HG03095 (cell line): Measurements from ENCODE around the gene CEP44.
"Not testable (repeated sequence)": the region's sequence is repeated elsewhere in the genome, so short reads cannot be mapped to it uniquely, and the experiment has no call there.

ENCODE experiments used
- ATAC-seq: cut with Tn5 transposase; IDR thresholded peaks from one replicate; pipeline ENCODE4 v1.9.1; 2021; ENCODE audit warnings: moderate library complexity; ENCODE audit not compliant: unreplicated experiment

CEP44 gene

DNA sequence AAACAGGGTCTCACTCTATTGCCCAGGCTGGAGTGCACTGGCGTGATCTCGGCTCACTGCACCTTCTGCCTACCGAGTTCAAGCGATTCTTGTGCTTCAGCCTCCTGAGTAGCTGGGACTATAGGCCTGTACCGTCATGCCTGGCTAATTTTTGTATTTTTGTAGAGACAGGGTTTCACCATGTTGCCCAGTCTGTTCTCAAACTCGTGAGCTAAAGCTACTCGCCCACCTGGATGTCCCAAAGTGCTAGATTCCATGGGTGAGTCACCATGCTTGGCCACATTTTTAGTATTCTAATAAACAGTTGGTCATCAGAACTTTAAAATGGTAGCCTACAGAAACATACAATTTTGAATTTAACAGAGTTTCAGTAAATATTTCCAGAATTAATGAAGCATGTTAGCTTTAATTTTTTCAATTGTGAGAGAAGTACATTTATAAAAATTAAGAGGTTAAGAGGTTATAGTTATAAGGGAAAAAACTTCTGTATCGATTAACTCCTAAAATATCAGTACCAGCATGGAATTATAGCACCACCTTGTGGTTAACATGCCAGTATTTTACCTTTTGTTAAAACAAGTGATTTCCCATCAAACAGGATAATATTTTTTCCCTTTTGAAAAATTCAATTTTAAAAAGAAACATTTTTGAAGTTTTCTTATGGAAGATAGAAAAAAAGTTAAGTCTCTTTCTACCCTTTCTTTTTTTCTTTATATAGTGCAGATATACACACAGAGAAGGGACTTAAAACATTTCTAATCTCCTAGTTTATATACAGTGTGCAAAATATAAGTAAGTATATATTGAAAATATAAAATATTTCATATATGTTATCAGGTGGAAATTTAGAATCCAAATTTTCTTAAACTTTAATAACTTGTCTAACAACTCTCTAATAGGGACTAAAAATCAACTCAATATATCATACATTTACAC lies 35.4 kb downstream of the CEP44 start:
- no peak for ATAC-seq

GRCh38 chr4:174320494-174321199 lies 36.9 kb downstream of the CEP44 start:
- ATAC-seq, result no peak

DNA sequence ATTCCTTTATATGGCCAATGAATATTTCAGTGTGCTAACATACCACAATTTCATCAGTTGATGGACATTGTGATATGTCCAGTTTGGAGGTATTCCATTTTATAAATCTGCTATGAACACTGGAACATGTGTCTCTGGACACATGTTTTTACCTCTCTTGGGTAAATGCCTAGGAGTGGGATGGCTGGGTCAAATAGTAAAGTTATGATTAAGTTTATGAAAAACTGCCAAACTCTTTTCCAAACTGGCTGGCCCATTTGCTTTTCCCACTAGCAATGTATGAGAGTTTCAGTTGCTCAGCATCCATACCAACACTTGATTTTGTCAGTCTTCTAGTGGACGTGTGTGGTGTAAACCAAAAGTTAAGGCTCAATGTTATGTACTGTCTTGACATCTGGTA lies 40.5 kb downstream of the CEP44 start:
- no peak for ATAC-seq

- ATAC-seq, result no peak
These were observed 41.0 kb downstream of the CEP44 start for GRCh38 chr4:174324725-174325124.

GRCh38 chr4:174332741-174333493 lies 49.2 kb downstream of the CEP44 start:
- ATAC-seq, result no peak

- peak; percentile 99 for ATAC-seq
These were observed 50.9 kb downstream of the CEP44 start for GRCh38 chr4:174334628-174335027.

- ATAC-seq, result no peak
These were observed 57.0 kb downstream of the CEP44 start for GRCh38 chr4:174340714-174341113.

- ATAC-seq, result no peak
These were observed 65.4 kb downstream of the CEP44 start for GRCh38 chr4:174349156-174349555.

- ATAC-seq, result no peak
These were observed 68.5 kb downstream of the CEP44 start for GRCh38 chr4:174352061-174352819.

- no peak for ATAC-seq
These were observed 73.6 kb downstream of the CEP44 start for GRCh38 chr4:174357321-174357720.

GRCh38 chr4:174358410-174358809 lies 74.7 kb downstream of the CEP44 start:
- ATAC-seq, result peak; percentile 47

GRCh38 chr4:174358829-174359228 lies 75.1 kb downstream of the CEP44 start:
- peak; percentile 99 for ATAC-seq

DNA sequence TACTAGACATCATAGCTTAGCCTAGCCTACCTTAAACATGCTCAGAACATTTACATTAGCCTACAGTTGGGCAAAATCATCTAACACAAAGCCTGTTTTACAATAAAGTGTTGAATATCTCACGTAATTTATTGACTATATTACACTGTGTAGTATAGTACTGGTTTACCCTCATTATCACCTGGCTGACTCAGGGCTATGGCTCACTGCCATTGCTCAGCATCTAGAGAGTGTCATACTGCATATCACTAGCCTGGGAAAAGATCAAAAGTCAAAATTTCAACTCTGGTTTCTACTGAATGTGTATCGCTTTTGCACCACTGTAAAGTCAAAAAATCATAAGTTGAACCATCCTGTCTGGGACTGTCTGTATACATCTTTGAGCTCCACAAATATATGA lies 78.6 kb downstream of the CEP44 start:
- ATAC-seq, result no peak

DNA sequence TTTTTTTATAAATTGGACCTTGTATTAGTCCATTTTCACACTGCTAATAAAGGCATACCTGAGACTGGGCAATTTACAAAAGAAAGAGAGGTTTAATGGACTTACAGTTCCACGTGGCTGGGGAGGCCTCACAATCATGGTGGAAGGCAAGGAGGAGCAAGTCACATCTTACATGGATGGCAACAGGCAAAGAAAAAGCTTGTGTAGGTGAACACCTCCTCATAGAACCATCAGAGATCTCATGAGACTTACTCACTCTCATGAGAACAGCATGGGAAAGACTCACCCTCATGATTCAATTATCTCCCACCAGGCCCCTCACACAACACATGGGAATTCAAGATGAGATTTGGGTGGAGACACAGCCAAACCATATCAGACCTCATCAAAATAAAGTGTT lies 80.1 kb downstream of the CEP44 start:
- not testable (repeated sequence) for ATAC-seq

DNA sequence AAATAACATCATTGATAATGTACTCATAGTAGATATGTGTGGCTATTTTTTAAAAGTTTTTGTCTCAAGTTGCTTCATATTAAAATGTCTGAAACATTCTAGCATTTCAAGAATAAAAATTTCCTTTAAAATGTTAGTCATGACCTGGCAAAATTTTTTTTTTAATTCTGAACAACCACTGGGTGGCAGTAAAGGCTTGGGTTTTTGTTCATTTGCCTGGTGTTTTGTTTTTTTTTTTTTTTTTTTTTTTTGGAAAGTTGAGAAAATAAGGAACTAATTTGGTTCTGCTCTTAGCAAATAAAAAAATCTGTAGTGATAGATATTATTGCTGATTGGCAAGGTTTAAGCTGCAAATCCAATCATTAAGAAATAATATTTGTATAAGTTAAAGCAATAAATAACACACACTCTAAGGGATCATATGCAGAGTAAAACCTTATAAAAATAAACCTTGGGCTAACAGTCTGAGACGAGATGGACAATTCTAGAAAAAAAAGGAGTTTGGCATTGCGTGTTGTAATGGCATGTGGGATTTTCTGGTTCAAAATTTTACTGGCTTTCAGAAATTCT lies 81.4 kb downstream of the CEP44 start:
- no peak for ATAC-seq

DNA sequence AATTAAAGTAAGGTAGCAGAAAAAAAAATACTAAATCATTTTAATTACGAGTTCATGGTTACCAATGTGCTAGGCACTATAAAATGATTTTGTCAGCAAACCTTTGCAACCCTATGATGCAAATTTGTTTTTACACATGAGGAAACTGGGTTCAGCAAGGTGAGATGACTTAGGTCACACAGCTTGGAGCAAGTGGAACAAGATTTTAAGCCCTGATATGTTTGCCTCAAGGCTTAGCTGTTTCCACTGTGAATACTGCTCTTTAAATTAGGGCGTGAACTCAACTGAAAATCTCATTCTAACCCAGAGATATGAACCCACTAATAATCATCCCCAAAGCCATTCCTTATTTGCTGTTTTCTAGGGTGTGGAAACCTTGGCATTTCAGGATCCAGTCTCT lies 86.3 kb downstream of the CEP44 start:
- no peak for ATAC-seq

- ATAC-seq, result no peak
These were observed 90.1 kb downstream of the CEP44 start for GRCh38 chr4:174373821-174374220.

- no peak for ATAC-seq
These were observed 91.7 kb downstream of the CEP44 start for GRCh38 chr4:174375422-174375821.

GRCh38 chr4:174377613-174378012 lies 93.9 kb downstream of the CEP44 start:
- no peak for ATAC-seq

- no peak for ATAC-seq
These were observed 95.2 kb downstream of the CEP44 start for GRCh38 chr4:174378951-174379350.
